Stimulated activated memory B cell treated with anti-CD40 and anti-IgM and Interleukin-4, amounts not matched to agents 10 μg/mL and 1 μg/mL and 100 μg/mL, for 72 hours (primary cell): ENCODE measurements around the gene CCND1.

Experiments
- ATAC-seq: fragments of 150-1000 bp; cut with Tn5 transposase; 2 replicates; pipeline ENCODE4 v1.10.0; 2021
- H3K27ac Mint-ChIP-seq: one replicate; pipeline ENCODE4 v1.8.0; 2022; ENCODE audit warnings: mild to moderate bottlenecking, mixed read lengths
- H3K27me3 Mint-ChIP-seq: one replicate; pipeline ENCODE4 v1.8.0; 2022; ENCODE audit warnings: mixed read lengths
- H3K36me3 Mint-ChIP-seq: one replicate; pipeline ENCODE4 v1.8.0; 2022; ENCODE audit warnings: mixed read lengths
- H3K4me1 Mint-ChIP-seq: one replicate; pipeline ENCODE4 v1.8.0; 2022; ENCODE audit warnings: mixed read lengths
- H3K4me3 Mint-ChIP-seq: one replicate; pipeline ENCODE4 v1.8.0; 2022; ENCODE audit warnings: mild to moderate bottlenecking, moderate library complexity, mixed read lengths
- H3K9me3 Mint-ChIP-seq: one replicate; pipeline ENCODE4 v1.8.0; 2022; ENCODE audit warnings: mixed read lengths

CCND1 gene

DNA sequence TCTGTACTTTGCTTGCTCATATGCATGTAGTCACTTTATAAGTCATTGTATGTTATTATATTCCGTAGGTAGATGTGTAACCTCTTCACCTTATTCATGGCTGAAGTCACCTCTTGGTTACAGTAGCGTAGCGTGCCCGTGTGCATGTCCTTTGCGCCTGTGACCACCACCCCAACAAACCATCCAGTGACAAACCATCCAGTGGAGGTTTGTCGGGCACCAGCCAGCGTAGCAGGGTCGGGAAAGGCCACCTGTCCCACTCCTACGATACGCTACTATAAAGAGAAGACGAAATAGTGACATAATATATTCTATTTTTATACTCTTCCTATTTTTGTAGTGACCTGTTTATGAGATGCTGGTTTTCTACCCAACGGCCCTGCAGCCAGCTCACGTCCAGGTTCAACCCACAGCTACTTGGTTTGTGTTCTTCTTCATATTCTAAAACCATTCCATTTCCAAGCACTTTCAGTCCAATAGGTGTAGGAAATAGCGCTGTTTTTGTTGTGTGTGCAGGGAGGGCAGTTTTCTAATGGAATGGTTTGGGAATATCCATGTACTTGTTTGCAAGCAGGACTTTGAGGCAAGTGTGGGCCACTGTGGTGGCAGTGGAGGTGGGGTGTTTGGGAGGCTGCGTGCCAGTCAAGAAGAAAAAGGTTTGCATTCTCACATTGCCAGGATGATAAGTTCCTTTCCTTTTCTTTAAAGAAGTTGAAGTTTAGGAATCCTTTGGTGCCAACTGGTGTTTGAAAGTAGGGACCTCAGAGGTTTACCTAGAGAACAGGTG lies 11.1 kb downstream of the CCND1 start:
- Mint-ChIP-seq H3K4me1 (peaks cover 15% of the 10 kb centered on the region), H3K9me3 (no peaks in the 10 kb centered on the region), H3K27me3 (no peaks in the 10 kb centered on the region), H3K36me3 (peaks cover 15% of the 10 kb centered on the region), H3K4me3 (no peak overlapping the region), H3K27ac (no peak overlapping the region)
- no peak for ATAC-seq

GRCh38 chr11:69652999-69653398 lies 12.0 kb downstream of the CCND1 start:
- H3K27me3 Mint-ChIP-seq = no peaks in the 10 kb centered on the region
- no peak overlapping the region for H3K4me3 Mint-ChIP-seq
- H3K36me3 Mint-ChIP-seq = peaks cover 15% of the 10 kb centered on the region
- peaks cover 9% of the 10 kb centered on the region for H3K4me1 Mint-ChIP-seq
- no peaks in the 10 kb centered on the region for H3K9me3 Mint-ChIP-seq
- no peak overlapping the region for H3K27ac Mint-ChIP-seq
- no peak for ATAC-seq

GRCh38 chr11:69653406-69653960 lies 12.5 kb downstream of the CCND1 start:
- Mint-ChIP-seq H3K27me3 (no peaks in the 10 kb centered on the region), H3K4me3 (no peak overlapping the region), H3K27ac (no peak overlapping the region)

DNA sequence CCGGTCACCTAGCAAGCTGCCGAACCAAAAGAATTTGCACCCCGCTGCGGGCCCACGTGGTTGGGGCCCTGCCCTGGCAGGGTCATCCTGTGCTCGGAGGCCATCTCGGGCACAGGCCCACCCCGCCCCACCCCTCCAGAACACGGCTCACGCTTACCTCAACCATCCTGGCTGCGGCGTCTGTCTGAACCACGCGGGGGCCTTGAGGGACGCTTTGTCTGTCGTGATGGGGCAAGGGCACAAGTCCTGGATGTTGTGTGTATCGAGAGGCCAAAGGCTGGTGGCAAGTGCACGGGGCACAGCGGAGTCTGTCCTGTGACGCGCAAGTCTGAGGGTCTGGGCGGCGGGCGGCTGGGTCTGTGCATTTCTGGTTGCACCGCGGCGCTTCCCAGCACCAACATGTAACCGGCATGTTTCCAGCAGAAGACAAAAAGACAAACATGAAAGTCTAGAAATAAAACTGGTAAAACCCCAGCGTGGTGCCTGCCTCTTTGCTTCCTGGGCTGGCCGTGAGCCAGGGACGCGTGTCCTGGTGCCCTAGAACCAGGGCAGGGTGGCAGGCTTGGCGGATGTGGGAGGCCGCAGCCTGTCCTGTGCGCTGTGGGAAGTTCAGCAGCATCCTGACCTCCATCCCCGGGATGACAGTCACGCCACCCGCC lies 13.2 kb downstream of the CCND1 start:
- ATAC-seq = no peak
- H3K9me3 Mint-ChIP-seq = no peaks in the 10 kb centered on the region
- H3K27me3 Mint-ChIP-seq = no peaks in the 10 kb centered on the region
- H3K4me1 Mint-ChIP-seq = peaks cover 6% of the 10 kb centered on the region
- H3K36me3 Mint-ChIP-seq = peaks cover 15% of the 10 kb centered on the region
- no peak overlapping the region for H3K27ac Mint-ChIP-seq
- no peak overlapping the region for H3K4me3 Mint-ChIP-seq

More at GRCh38 chr11:69653406-69653960, 12.5 kb downstream of the CCND1 start:
- no peak for ATAC-seq
- peaks cover 6% of the 10 kb centered on the region for H3K4me1 Mint-ChIP-seq
- peaks cover 15% of the 10 kb centered on the region for H3K36me3 Mint-ChIP-seq
- H3K9me3 Mint-ChIP-seq = no peaks in the 10 kb centered on the region

- peaks cover 6% of the 10 kb centered on the region for H3K4me1 Mint-ChIP-seq
- no peak for ATAC-seq
- H3K27ac Mint-ChIP-seq = no peak overlapping the region
These were observed 13.9 kb downstream of the CCND1 start for GRCh38 chr11:69654660-69655478.

GRCh38 chr11:69655479-69656428 lies 14.8 kb downstream of the CCND1 start:
- H3K36me3 Mint-ChIP-seq = peaks cover 18% of the 10 kb centered on the region
- H3K27ac Mint-ChIP-seq = no peak overlapping the region
- H3K9me3 Mint-ChIP-seq = no peaks in the 10 kb centered on the region
- no peaks in the 10 kb centered on the region for H3K27me3 Mint-ChIP-seq
- H3K4me3 Mint-ChIP-seq = no peak overlapping the region
- peak; percentile 34 for ATAC-seq
- peaks cover 6% of the 10 kb centered on the region for H3K4me1 Mint-ChIP-seq

More at GRCh38 chr11:69654660-69655478, 13.9 kb downstream of the CCND1 start:
- H3K4me3 Mint-ChIP-seq = no peak overlapping the region
- H3K27me3 Mint-ChIP-seq = no peaks in the 10 kb centered on the region
- no peaks in the 10 kb centered on the region for H3K9me3 Mint-ChIP-seq
- peaks cover 15% of the 10 kb centered on the region for H3K36me3 Mint-ChIP-seq

GRCh38 chr11:69656536-69657455 lies 15.8 kb downstream of the CCND1 start:
- Mint-ChIP-seq H3K4me1 (peaks cover 6% of the 10 kb centered on the region), H3K9me3 (no peaks in the 10 kb centered on the region), H3K27me3 (no peaks in the 10 kb centered on the region), H3K4me3 (no peak overlapping the region), H3K36me3 (peaks cover 20% of the 10 kb centered on the region), H3K27ac (no peak overlapping the region)
- no peak for ATAC-seq

DNA sequence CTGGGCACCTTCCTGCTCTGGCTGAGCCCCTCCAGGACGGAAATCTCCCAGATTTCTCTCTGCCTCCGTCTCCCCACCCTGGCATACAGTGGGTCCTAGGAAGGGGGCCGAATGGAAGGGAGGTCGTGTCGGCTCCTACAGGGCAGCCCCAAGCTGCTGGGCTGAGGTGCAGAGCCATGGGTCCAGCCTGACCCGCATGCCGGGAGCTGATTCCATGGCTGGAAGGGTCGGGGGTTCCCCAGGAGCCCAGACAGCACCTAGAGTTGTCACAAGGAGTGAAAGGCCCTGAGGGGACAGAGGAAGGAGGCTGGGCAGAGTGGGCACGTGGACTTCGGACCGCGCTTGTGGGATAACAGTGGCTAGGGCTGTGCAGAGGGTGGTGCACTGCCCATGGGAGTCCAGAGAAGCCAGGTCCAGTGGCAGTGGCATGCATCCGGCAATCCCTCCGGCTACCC lies 16.5 kb downstream of the CCND1 start:
- no peak overlapping the region for H3K4me3 Mint-ChIP-seq
- peaks cover 16% of the 10 kb centered on the region for H3K36me3 Mint-ChIP-seq
- H3K4me1 Mint-ChIP-seq = peaks cover 6% of the 10 kb centered on the region
- no peak overlapping the region for H3K27ac Mint-ChIP-seq
- no peak for ATAC-seq
- H3K9me3 Mint-ChIP-seq = no peaks in the 10 kb centered on the region
- H3K27me3 Mint-ChIP-seq = no peaks in the 10 kb centered on the region

DNA sequence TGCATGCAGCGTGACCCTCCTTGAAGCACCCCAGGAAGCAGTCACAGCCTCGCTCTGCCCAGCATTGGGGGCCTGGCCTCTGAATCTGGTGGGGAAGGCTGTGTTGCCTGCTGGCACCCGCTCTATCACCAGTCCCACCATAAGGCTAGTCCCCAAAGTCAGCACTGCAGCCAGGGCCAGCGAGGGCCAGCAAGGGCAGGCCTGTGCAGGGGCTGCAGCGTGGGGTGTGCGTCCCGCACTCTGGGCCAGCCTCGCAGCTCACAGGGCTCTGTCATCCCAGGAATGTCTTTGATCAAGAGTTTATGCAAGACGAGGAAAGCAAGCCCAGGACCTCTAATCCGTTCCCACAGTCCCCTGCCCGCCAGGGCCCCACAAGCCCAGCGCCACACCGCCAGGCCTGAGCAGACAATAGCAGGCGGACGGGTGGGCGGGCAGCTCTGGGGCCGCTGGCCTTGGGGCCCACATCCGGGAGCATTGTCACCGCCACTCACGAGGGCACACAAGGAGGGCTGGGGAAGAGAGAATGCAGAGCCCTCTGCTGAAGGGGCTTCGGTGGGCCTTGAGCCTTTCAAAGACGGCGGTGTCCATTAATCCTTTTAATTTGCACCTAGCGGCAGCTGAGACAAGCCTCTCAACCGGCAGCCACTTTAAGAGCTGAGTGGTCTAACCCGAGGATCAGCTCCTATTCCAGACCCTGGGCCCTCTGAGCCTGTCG lies 17.1 kb downstream of the CCND1 start:
- no peaks in the 10 kb centered on the region for H3K9me3 Mint-ChIP-seq
- H3K27ac Mint-ChIP-seq = no peak overlapping the region
- no peak for ATAC-seq
- H3K4me1 Mint-ChIP-seq = peaks cover 6% of the 10 kb centered on the region
- H3K27me3 Mint-ChIP-seq = no peaks in the 10 kb centered on the region
- H3K4me3 Mint-ChIP-seq = no peak overlapping the region
- H3K36me3 Mint-ChIP-seq = peaks cover 17% of the 10 kb centered on the region

- Mint-ChIP-seq H3K27me3 (no peaks in the 10 kb centered on the region), H3K36me3 (peaks cover 21% of the 10 kb centered on the region), H3K4me3 (no peak overlapping the region), H3K27ac (no peak overlapping the region), H3K4me1 (peaks cover 6% of the 10 kb centered on the region), H3K9me3 (no peaks in the 10 kb centered on the region)
- no peak for ATAC-seq
These were observed 17.9 kb downstream of the CCND1 start for GRCh38 chr11:69658626-69659450.

DNA sequence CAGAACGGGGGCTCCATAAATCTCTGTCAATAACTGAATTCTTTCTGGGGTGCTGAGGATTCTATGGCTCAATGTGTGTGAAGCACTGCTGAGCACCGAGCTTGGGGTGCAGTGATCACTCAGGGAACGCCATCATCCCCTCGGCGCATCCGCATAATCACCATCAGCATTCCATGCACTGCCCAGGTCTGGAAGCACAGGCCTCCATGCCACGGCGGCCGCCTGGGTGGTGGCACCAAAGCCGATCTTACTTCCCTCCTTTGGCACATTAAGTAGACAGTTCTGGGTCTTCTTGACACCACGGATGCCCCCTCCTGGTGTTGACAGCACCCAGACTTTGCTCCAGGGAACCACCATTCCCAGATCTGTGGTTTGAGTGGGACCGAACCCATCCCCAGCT lies 18.6 kb downstream of the CCND1 start:
- H3K9me3 Mint-ChIP-seq = no peaks in the 10 kb centered on the region
- H3K27me3 Mint-ChIP-seq = no peaks in the 10 kb centered on the region
- H3K4me3 Mint-ChIP-seq = no peak overlapping the region
- ATAC-seq = no peak
- H3K36me3 Mint-ChIP-seq = peaks cover 25% of the 10 kb centered on the region
- no peak overlapping the region for H3K27ac Mint-ChIP-seq
- H3K4me1 Mint-ChIP-seq = peaks cover 6% of the 10 kb centered on the region

DNA sequence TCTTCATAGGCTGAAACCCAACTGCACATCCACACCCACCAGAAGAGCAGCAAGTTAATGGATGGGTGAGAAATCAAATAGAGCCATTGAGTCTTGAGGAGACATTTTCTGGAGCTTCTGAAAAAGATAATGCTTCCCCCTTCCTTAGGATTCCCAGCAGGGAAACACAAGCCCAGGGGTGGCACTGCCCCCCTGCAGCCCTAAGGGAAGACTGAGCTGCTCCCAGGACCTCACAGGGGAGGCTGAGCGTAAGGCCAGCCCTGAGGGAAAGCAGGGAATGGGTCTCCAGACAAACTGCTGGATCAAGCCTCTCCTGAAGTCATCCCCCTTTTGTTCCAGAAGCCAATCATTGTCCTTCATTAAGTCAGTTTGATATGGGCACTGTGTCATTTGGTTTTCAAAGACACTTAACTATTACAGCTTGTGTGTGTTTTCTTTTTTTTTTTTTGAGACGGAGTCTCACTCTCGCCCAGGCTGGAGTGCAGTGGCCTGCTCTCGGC lies 19.1 kb downstream of the CCND1 start:
- no peak overlapping the region for H3K4me3 Mint-ChIP-seq
- H3K4me1 Mint-ChIP-seq = peaks cover 6% of the 10 kb centered on the region
- no peak overlapping the region for H3K27ac Mint-ChIP-seq
- peaks cover 30% of the 10 kb centered on the region for H3K36me3 Mint-ChIP-seq
- H3K9me3 Mint-ChIP-seq = no peaks in the 10 kb centered on the region
- H3K27me3 Mint-ChIP-seq = no peaks in the 10 kb centered on the region
- ATAC-seq = no peak
